KG1 (cell line): ENCODE results near the gene PLLP.
A peak's percentile ranks its signal among the peaks of the same experiment; 100 is the strongest.

Experiments used
- DNase-seq: peaks from one replicate; lab custom pipeline; 2025; lab: John Stamatoyannopoulos, UW

PLLP gene

GRCh38 chr16:57256601-57257395 is 27.7 kb downstream of the PLLP start:
- no peak for DNase-seq

- no peak for DNase-seq
Measured at GRCh38 chr16:57255686-57256415, 28.6 kb downstream of the PLLP start.

GRCh38 chr16:57253466-57253865 is 31.0 kb downstream of the PLLP start:
- DNase-seq = no peak

- no peak for DNase-seq
Measured at GRCh38 chr16:57252148-57252721, 32.2 kb downstream of the PLLP start.

- DNase-seq = no peak
Measured at GRCh38 chr16:57251352-57251751, 33.1 kb downstream of the PLLP start.

- DNase-seq = no peak
Measured at GRCh38 chr16:57245472-57246113, 38.9 kb downstream of the PLLP start.

- DNase-seq = peak; percentile 89
Measured at GRCh38 chr16:57244767-57245471, 39.6 kb downstream of the PLLP start, which contains the start of gene ARL2BP. Gene ARL2BP, plus strand, starts transcription at chr16:57245259. Its CDS starts 109 bp downstream, at chr16:57245368.

GRCh38 chr16:57244463-57244766 is 40.1 kb downstream of the PLLP start:
- no peak for DNase-seq

- no peak for DNase-seq
Measured at GRCh38 chr16:57242650-57243049, 41.8 kb downstream of the PLLP start.

- no peak for DNase-seq
Measured at GRCh38 chr16:57240851-57241250, 43.6 kb downstream of the PLLP start.

GRCh38 chr16:57239107-57239506 is 45.4 kb downstream of the PLLP start:
- no peak for DNase-seq

GRCh38 chr16:57238682-57239081 is 45.8 kb downstream of the PLLP start:
- no peak for DNase-seq

GRCh38 chr16:57236022-57236350 is 48.5 kb downstream of the PLLP start:
- no peak for DNase-seq

- no peak for DNase-seq
Measured at GRCh38 chr16:57235128-57236021, 49.1 kb downstream of the PLLP start.

- no peak for DNase-seq
Measured at GRCh38 chr16:57234707-57235092, 49.8 kb downstream of the PLLP start.

GRCh38 chr16:57233944-57234706 is 50.3 kb downstream of the PLLP start:
- no peak for DNase-seq

- DNase-seq = no peak
Measured at GRCh38 chr16:57231821-57232350, 52.6 kb downstream of the PLLP start.

GRCh38 chr16:57229079-57229478 is 55.4 kb downstream of the PLLP start:
- no peak for DNase-seq

- no peak for DNase-seq
Measured at GRCh38 chr16:57226701-57227621, 57.5 kb downstream of the PLLP start.
